Measurements from ENCODE around the gene NCK2. TPM values are rescaled to one million over a fixed set of nuclear protein-coding genes. Genes with fewer than 3 reads are reported as not detected.

NCK2 gene
- total RNA-seq, 1 donor from 2014 or later: 92.5 TPM

- no peak overlapping the region for H3K4me3 Mint-ChIP-seq (ENCODE audit: low read depth)
- no peak overlapping the region for H3K27ac Mint-ChIP-seq
- H3K27me3 Mint-ChIP-seq: no peaks in the 10 kb centered on the region
- no peak for DNase-seq (ENCODE audit: low spot score, unreplicated experiment)
- peaks cover 2% of the 10 kb centered on the region for H3K36me3 Mint-ChIP-seq (ENCODE audit: insufficient read depth)
- H3K4me1 Mint-ChIP-seq (ENCODE audit: low read depth): peaks cover 11% of the 10 kb centered on the region
- peaks cover 2% of the 10 kb centered on the region for H3K9me3 Mint-ChIP-seq (ENCODE audit: low read depth)
- no peak for TF ChIP-seq CTCF (IDR thresholded peaks at IDR 0.05; ENCODE audit: unreplicated experiment)
These were observed 189.8 kb downstream of the NCK2 start for GRCh38 chr2:105934467-105934866.

DNA sequence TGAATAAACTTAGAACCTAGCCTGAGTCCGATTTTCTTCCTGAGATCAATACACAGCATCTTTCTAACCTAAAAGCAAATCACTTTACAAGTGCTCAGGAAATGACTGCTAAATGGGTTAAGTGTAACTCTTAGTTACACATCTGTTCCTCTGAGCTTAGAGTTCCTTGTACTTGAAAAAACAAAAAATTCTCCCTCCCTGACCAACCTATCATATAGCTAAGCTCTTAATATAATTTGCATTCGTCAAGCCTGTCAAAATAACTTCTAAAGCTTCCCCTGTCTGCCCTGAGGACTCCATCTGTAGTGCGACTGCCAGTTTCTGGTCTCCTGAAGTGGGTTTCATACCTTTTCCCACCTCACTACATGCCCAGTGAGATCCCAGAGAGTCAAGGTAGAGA lies 190.4 kb downstream of the NCK2 start:
- no peak overlapping the region for H3K4me3 Mint-ChIP-seq (ENCODE audit: low read depth)
- H3K27ac Mint-ChIP-seq: no peak overlapping the region
- no peak for DNase-seq (ENCODE audit: low spot score, unreplicated experiment)
- H3K27me3 Mint-ChIP-seq: no peaks in the 10 kb centered on the region
- H3K4me1 Mint-ChIP-seq (ENCODE audit: low read depth): peaks cover 11% of the 10 kb centered on the region
- no peak for TF ChIP-seq CTCF (IDR thresholded peaks at IDR 0.05; ENCODE audit: unreplicated experiment)
- peaks cover 4% of the 10 kb centered on the region for H3K9me3 Mint-ChIP-seq (ENCODE audit: low read depth)
- peaks cover 3% of the 10 kb centered on the region for H3K36me3 Mint-ChIP-seq (ENCODE audit: insufficient read depth)

- Mint-ChIP-seq H3K27ac (no peak overlapping the region), H3K4me1 (ENCODE audit: low read depth) (peaks cover 11% of the 10 kb centered on the region), H3K4me3 (ENCODE audit: low read depth) (no peak overlapping the region), H3K27me3 (no peaks in the 10 kb centered on the region), H3K9me3 (ENCODE audit: low read depth) (peaks cover 9% of the 10 kb centered on the region), H3K36me3 (ENCODE audit: insufficient read depth) (peaks cover 3% of the 10 kb centered on the region)
- no peak for TF ChIP-seq CTCF (IDR thresholded peaks at IDR 0.05; ENCODE audit: unreplicated experiment)
- DNase-seq (ENCODE audit: low spot score, unreplicated experiment): no peak
These were observed 192.2 kb downstream of the NCK2 start for GRCh38 chr2:105936954-105937353.

- no peak overlapping the region for H3K27ac Mint-ChIP-seq
- H3K4me1 Mint-ChIP-seq (ENCODE audit: low read depth): peaks cover 11% of the 10 kb centered on the region
- peaks cover 9% of the 10 kb centered on the region for H3K9me3 Mint-ChIP-seq (ENCODE audit: low read depth)
- DNase-seq (ENCODE audit: low spot score, unreplicated experiment): no peak
- peaks cover 2% of the 10 kb centered on the region for H3K36me3 Mint-ChIP-seq (ENCODE audit: insufficient read depth)
- H3K27me3 Mint-ChIP-seq: no peaks in the 10 kb centered on the region
- no peak for TF ChIP-seq CTCF (IDR thresholded peaks at IDR 0.05; ENCODE audit: unreplicated experiment)
- H3K4me3 Mint-ChIP-seq (ENCODE audit: low read depth): no peak overlapping the region
These were observed 192.9 kb downstream of the NCK2 start for GRCh38 chr2:105937498-105938097.
